Gastrocnemius medialis (tissue), 4 donors: Measurements from ENCODE around the gene MRPL39. TPM values are rescaled to one million over a fixed set of nuclear protein-coding genes. Genes with fewer than 3 reads are reported as not detected.

Experiments used
- ATAC-seq, 2 donors: fragments of 150-250 bp; one replicate each; pipeline ENCODE4 v1.9.1; 2016
- DNase-seq, 2 donors: peaks; one replicate each; pipeline ENCODE4 v3.0.0-alpha.2; 2019
- H3K27ac ChIP-seq, 4 donors: fragments of 200-600 bp; sonication (generic); 1 replicate in 1 of 4; 2 replicates in 3 of 4; pipeline ENCODE4 v1.5.1; 2016 to 2018; ENCODE audit warnings: mild to moderate bottlenecking in 2 of 4, moderate library complexity in 1 of 4
- H3K27me3 ChIP-seq, 3 donors: fragments of 200-600 bp; sonication (generic) in 2 of 3; 1 replicate in 1 of 3; 2 replicates in 2 of 3; pipeline versions ENCODE4 v1.5.1 to v1.6.0; 2016 to 2019; ENCODE audit warnings: mild to moderate bottlenecking in 1 of 3, moderate library complexity in 1 of 3
- H3K36me3 ChIP-seq, 2 donors: fragments of 200-600 bp; sonication (generic) in 1 of 2; one replicate each; pipeline ENCODE4 v1.5.1; 2017 to 2018
- H3K4me1 ChIP-seq, 2 donors: fragments of 200-600 bp; sonication (generic) in 1 of 2; one replicate each; pipeline ENCODE4 v1.5.1; 2016 to 2017; ENCODE audit warnings: mild to moderate bottlenecking in 2 of 2
- H3K4me3 ChIP-seq, 4 donors: fragments of 200-600 bp; sonication (generic) in 3 of 4; 1 replicate in 1 of 4; 2 replicates in 3 of 4; pipeline ENCODE4 v1.5.1; 2016 to 2019; ENCODE audit warnings: mild to moderate bottlenecking in 2 of 4
- H3K9me3 ChIP-seq, 3 donors: fragments of 200-600 bp; sonication (generic) in 2 of 3; 1 replicate in 1 of 3; 2 replicates in 2 of 3; pipeline ENCODE4 v1.5.1; 2016 to 2019
- POLR2A ChIP-seq, 2 donors: fragments of 450-650 bp; IDR thresholded peaks; one replicate each; pipeline ENCODE4 v1.6.1; 2017; ENCODE audit warnings: antibody characterized with exemption in 2 of 2, mild to moderate bottlenecking in 2 of 2, moderate library complexity in 2 of 2
- in situ Hi-C, 4 donors: fragments of 200-750 bp; cut with MboI; loops; one replicate each; pipeline versions ENCODE4 v1.15.0 to v1.8.0; 2017; ENCODE audit warnings: low sequenced_read_pairs in 4 of 4
- intact Hi-C: fragments of 100-400 bp; cut with DNase I; formaldehyde crosslinking; loops from one replicate; pipeline ENCODE4 v1.15.1; 2023; ENCODE audit warnings: low total_unique reads
- total RNA-seq, 4 donors: library from RNA; depleted of rRNA; stranded (reverse); fragments of >200 nt; gene quantifications; one replicate each; pipeline versions ENCODE4 v1.1.0 to v1.2.3, GENCODE V29; 2016
- TF ChIP-seq, protein P1 (sequence below), 5 experiments: fragments of 450-650 bp in 3 of 5; fragments of 200-600 bp in 2 of 5; sonication (generic) in 2 of 5; IDR thresholded peaks in 4 of 5; conservative IDR thresholded peaks in 1 of 5; 1 replicate in 4 of 5; 2 replicates in 1 of 5; pipeline ENCODE4 v1.5.1; 2016 to 2019; ENCODE audit warnings: antibody characterized with exemption in 5 of 5, mild to moderate bottlenecking in 3 of 5, moderate library complexity in 3 of 5

MRPL39 gene
- total RNA-seq, 4 donors from 2014 or later: 27.1 to 56.6 (median 39.0) TPM

DNA sequence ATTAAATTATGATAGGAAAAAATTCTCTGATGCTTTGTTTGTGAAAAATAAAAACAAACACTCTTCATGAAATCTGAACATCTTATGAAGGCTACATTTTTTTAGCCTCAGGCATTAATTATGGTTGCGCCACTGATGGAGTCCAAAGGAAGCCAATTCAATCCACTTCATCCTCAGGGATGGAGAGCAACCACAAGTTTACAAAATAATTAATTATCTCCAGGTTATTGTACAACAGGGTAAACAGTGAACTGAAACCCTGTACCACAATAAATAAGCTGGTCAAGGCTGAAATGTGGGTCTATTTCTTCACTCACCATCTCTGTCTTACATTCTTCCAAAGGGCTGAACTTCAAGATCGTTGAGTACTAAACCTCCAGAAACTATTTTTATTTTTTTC, 49.2 kb downstream of the MRPL39 start:
- TF ChIP-seq POLR2A (IDR thresholded peaks at IDR 0.05): no peak
- TF ChIP-seq, protein P1, sequence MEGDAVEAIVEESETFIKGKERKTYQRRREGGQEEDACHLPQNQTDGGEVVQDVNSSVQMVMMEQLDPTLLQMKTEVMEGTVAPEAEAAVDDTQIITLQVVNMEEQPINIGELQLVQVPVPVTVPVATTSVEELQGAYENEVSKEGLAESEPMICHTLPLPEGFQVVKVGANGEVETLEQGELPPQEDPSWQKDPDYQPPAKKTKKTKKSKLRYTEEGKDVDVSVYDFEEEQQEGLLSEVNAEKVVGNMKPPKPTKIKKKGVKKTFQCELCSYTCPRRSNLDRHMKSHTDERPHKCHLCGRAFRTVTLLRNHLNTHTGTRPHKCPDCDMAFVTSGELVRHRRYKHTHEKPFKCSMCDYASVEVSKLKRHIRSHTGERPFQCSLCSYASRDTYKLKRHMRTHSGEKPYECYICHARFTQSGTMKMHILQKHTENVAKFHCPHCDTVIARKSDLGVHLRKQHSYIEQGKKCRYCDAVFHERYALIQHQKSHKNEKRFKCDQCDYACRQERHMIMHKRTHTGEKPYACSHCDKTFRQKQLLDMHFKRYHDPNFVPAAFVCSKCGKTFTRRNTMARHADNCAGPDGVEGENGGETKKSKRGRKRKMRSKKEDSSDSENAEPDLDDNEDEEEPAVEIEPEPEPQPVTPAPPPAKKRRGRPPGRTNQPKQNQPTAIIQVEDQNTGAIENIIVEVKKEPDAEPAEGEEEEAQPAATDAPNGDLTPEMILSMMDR (IDR thresholded peaks at IDR 0.05 in 4 of 5, conservative IDR thresholded peaks at IDR 0.05 in 1 of 5): no peak
- Histone ChIP-seq H3K9me3 (no peaks in the 10 kb centered on the region), H3K4me1 (peaks cover 3 to 6% of the 10 kb centered on the region in 2 donors), H3K36me3 (no peaks in the 10 kb centered on the region), H3K4me3 (no peak overlapping the region), H3K27ac (no peak overlapping the region), H3K27me3 (no peaks in the 10 kb centered on the region)
- intact Hi-C loops: no loop called here
- ATAC-seq (no peak), DNase-seq (no peak)
- in situ Hi-C loops: no loop called here

DNA sequence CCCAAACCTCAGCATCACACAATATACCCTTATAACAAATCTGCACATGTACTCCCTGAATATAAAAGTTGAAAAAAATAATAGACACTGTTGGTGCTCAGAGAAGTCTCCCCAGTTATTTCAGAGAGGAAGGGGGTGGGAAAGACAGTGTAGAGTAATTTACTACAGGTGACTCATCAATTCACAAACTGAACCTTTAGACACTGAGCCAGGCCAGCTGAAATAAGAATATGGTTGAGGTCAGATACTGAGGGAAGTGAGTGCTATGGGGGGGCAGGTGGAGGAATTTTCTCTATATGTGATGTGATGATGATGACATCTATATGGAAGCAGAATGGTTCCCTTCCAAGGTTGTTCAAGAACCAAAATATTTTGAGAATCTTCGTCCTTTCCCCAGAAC, 50.1 kb downstream of the MRPL39 start:
- in situ Hi-C loops (no loop called here), intact Hi-C loops (no loop called here)
- DNase-seq: no peak
- TF ChIP-seq, protein P1 (IDR thresholded peaks at IDR 0.05 in 4 of 5, conservative IDR thresholded peaks at IDR 0.05 in 1 of 5): no peak
- TF ChIP-seq POLR2A (IDR thresholded peaks at IDR 0.05): no peak
- H3K4me1 ChIP-seq: peaks cover 0 to 3% of the 10 kb centered on the region in 2 donors
- H3K4me3 ChIP-seq: no peak overlapping the region
- no peaks in the 10 kb centered on the region for H3K9me3 ChIP-seq
- H3K36me3 ChIP-seq: no peaks in the 10 kb centered on the region
- no peak overlapping the region for H3K27ac ChIP-seq
- ATAC-seq: no peak
- H3K27me3 ChIP-seq: no peaks in the 10 kb centered on the region

- no peaks in the 10 kb centered on the region for H3K36me3 ChIP-seq
- no peaks in the 10 kb centered on the region for H3K4me1 ChIP-seq
- H3K9me3 ChIP-seq: no peaks in the 10 kb centered on the region
- ATAC-seq: no peak
- no peak overlapping the region for H3K4me3 ChIP-seq
- in situ Hi-C loops: no loop called here
- DNase-seq: no peak
- intact Hi-C loops: no loop called here
- H3K27me3 ChIP-seq: no peaks in the 10 kb centered on the region
- no peak overlapping the region for H3K27ac ChIP-seq
- TF ChIP-seq, protein P1 (IDR thresholded peaks at IDR 0.05 in 4 of 5, conservative IDR thresholded peaks at IDR 0.05 in 1 of 5): no peak
- TF ChIP-seq POLR2A (IDR thresholded peaks at IDR 0.05): no peak
These were observed 51.2 kb downstream of the MRPL39 start for GRCh38 chr21:25556091-25556490.

- H3K4me1 ChIP-seq: no peaks in the 10 kb centered on the region
- H3K9me3 ChIP-seq: no peaks in the 10 kb centered on the region
- no peak overlapping the region for H3K4me3 ChIP-seq
- in situ Hi-C loops: no loop called here
- ATAC-seq: no peak
- no peak for TF ChIP-seq POLR2A (IDR thresholded peaks at IDR 0.05)
- TF ChIP-seq, protein P1 (IDR thresholded peaks at IDR 0.05 in 4 of 5, conservative IDR thresholded peaks at IDR 0.05 in 1 of 5): no peak
- H3K27ac ChIP-seq: no peak overlapping the region
- DNase-seq: no peak
- intact Hi-C loops: no loop called here
- no peaks in the 10 kb centered on the region for H3K36me3 ChIP-seq
- H3K27me3 ChIP-seq: no peaks in the 10 kb centered on the region
These were observed 51.8 kb downstream of the MRPL39 start for GRCh38 chr21:25555492-25555891.

GRCh38 chr21:25552856-25553255, 54.4 kb downstream of the MRPL39 start:
- no peak for ATAC-seq
- in situ Hi-C loops: no loop called here
- no peaks in the 10 kb centered on the region for H3K4me1 ChIP-seq
- TF ChIP-seq POLR2A (IDR thresholded peaks at IDR 0.05): no peak
- TF ChIP-seq, protein P1 (IDR thresholded peaks at IDR 0.05 in 4 of 5, conservative IDR thresholded peaks at IDR 0.05 in 1 of 5): no peak
- intact Hi-C loops: no loop called here
- H3K27ac ChIP-seq: no peak overlapping the region
- DNase-seq: no peak
- no peak overlapping the region for H3K4me3 ChIP-seq
- H3K36me3 ChIP-seq: no peaks in the 10 kb centered on the region
- H3K9me3 ChIP-seq: no peaks in the 10 kb centered on the region
- H3K27me3 ChIP-seq: no peaks in the 10 kb centered on the region
